Endothelial cell of umbilical vein (primary cell): ENCODE data around the gene LDLRAD2.

Source experiments
- EZH2 ChIP-seq: IDR thresholded peaks from 2 replicates; pipeline ENCODE4 v1.6.1; 2012; ENCODE audit warnings: borderline replicate concordance, low read depth, mild to moderate bottlenecking, moderate library complexity, low read length, inconsistent platforms; ENCODE audit not compliant: severe bottlenecking
- FOS ChIP-seq: IDR thresholded peaks from 2 replicates; pipeline ENCODE4 v1.6.1; 2011; ENCODE audit warnings: mild to moderate bottlenecking, low read length, moderate library complexity, borderline replicate concordance; ENCODE audit not compliant: insufficient read depth
- JUN ChIP-seq: IDR thresholded peaks from 2 replicates; pipeline ENCODE4 v1.6.1; 2011; ENCODE audit warnings: borderline replicate concordance, low read depth; ENCODE audit not compliant: insufficient read length, insufficient read depth
- TF ChIP-seq, protein P1 (sequence below), 2 donors: IDR thresholded peaks; 1 replicate in 1 of 2; 2 replicates in 1 of 2; pipeline ENCODE4 v1.5.1; 2011; ENCODE audit warnings: low read length in 2 of 2, mild to moderate bottlenecking in 2 of 2, moderate library complexity in 2 of 2, control low read depth in 1 of 2, inconsistent platforms in 1 of 2, low read depth in 1 of 2; ENCODE audit not compliant: insufficient read depth in 1 of 2; ENCODE audit errors: extremely low read depth in 1 of 2
- TF ChIP-seq, protein P2 (sequence below): IDR thresholded peaks from 2 replicates; pipeline ENCODE4 v1.6.1; 2011; ENCODE audit not compliant: insufficient read depth, insufficient read length

DNA sequence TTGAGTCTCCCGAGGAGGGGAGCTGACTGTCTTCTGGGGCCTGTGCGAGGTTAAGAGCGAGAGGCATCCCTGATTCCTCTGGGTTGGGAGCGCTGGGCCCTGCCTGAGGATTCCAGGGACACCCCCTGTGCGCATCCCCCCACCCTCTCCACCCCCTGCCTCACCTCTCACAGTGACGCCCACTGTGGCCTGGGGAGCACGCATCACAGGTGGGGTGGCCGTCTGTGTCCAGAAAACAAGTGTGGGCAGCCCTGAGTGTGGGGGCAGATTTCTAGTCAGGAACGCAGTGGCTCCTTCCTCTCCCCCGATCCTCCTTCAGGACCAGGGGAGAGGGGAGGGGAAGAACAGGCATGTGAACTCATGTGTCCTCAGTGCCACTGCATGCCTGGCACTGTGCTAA lies 61.7 kb downstream of the LDLRAD2 start:
- TF ChIP-seq, protein P1, sequence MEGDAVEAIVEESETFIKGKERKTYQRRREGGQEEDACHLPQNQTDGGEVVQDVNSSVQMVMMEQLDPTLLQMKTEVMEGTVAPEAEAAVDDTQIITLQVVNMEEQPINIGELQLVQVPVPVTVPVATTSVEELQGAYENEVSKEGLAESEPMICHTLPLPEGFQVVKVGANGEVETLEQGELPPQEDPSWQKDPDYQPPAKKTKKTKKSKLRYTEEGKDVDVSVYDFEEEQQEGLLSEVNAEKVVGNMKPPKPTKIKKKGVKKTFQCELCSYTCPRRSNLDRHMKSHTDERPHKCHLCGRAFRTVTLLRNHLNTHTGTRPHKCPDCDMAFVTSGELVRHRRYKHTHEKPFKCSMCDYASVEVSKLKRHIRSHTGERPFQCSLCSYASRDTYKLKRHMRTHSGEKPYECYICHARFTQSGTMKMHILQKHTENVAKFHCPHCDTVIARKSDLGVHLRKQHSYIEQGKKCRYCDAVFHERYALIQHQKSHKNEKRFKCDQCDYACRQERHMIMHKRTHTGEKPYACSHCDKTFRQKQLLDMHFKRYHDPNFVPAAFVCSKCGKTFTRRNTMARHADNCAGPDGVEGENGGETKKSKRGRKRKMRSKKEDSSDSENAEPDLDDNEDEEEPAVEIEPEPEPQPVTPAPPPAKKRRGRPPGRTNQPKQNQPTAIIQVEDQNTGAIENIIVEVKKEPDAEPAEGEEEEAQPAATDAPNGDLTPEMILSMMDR (IDR thresholded peaks at IDR 0.05; ENCODE audit: extremely low read depth in 1 of 2, insufficient read depth in 1 of 2, low read depth in 1 of 2, low read length in 2 of 2) = no peak
- TF ChIP-seq, protein P2, sequence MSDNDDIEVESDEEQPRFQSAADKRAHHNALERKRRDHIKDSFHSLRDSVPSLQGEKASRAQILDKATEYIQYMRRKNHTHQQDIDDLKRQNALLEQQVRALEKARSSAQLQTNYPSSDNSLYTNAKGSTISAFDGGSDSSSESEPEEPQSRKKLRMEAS = no peak
- TF ChIP-seq JUN (no peak), EZH2 (no peak), FOS (no peak)
